Peyer's patch (tissue), 4 donors: ENCODE results near the gene TSTD2. TPM values are rescaled to one million over a fixed set of nuclear protein-coding genes. Genes with fewer than 3 reads are reported as not detected.

Experiments used
- DNase-seq, 3 donors: peaks; one replicate each; pipeline ENCODE4 v3.0.0-alpha.2; 2017 to 2019
- H3K27ac ChIP-seq, 4 donors: fragments of 200-600 bp; sonication (generic); one replicate each; pipeline ENCODE4 v1.5.1; 2016 to 2019
- H3K27me3 ChIP-seq, 2 donors: fragments of 200-600 bp; sonication (generic); one replicate each; pipeline ENCODE4 v1.5.1; 2019
- H3K36me3 ChIP-seq, 3 donors: fragments of 200-600 bp; sonication (generic); one replicate each; pipeline ENCODE4 v1.5.1; 2016 to 2019
- H3K4me1 ChIP-seq, 4 donors: fragments of 200-600 bp; sonication (generic); one replicate each; pipeline ENCODE4 v1.5.1; 2016 to 2019
- H3K4me3 ChIP-seq, 4 donors: fragments of 200-600 bp; sonication (generic); 1 replicate in 3 of 4; 2 replicates in 1 of 4; pipeline ENCODE4 v1.5.1; 2016 to 2019; ENCODE audit warnings: mild to moderate bottlenecking in 1 of 4
- H3K9me3 ChIP-seq, 4 donors: fragments of 200-600 bp; sonication (generic); one replicate each; pipeline ENCODE4 v1.5.1; 2016 to 2019; ENCODE audit warnings: mild to moderate bottlenecking in 1 of 4
- POLR2A ChIP-seq, 2 donors: fragments of 450-650 bp; IDR thresholded peaks; one replicate each; pipeline ENCODE4 v1.5.1; 2017; ENCODE audit warnings: antibody characterized with exemption in 2 of 2, mild to moderate bottlenecking in 2 of 2, moderate library complexity in 2 of 2
- total RNA-seq, 4 donors: library from RNA; depleted of rRNA; stranded (reverse); fragments of >200 nt; gene quantifications; one replicate each; pipeline ENCODE4 v1.1.0, GENCODE V29; 2016
- TF ChIP-seq, protein P1 (sequence below), 6 experiments: fragments of 450-650 bp in 4 of 6; fragments of 200-600 bp in 2 of 6; sonication (generic) in 1 of 6; IDR thresholded peaks; one replicate each; pipeline ENCODE4 v1.5.1; 2017 to 2019; ENCODE audit warnings: antibody characterized with exemption in 6 of 6, mild to moderate bottlenecking in 3 of 6, moderate library complexity in 1 of 6

TSTD2 gene
- total RNA-seq, 4 donors from 2014 or later = 17.2 to 32.2 (median 21.8) TPM

DNA sequence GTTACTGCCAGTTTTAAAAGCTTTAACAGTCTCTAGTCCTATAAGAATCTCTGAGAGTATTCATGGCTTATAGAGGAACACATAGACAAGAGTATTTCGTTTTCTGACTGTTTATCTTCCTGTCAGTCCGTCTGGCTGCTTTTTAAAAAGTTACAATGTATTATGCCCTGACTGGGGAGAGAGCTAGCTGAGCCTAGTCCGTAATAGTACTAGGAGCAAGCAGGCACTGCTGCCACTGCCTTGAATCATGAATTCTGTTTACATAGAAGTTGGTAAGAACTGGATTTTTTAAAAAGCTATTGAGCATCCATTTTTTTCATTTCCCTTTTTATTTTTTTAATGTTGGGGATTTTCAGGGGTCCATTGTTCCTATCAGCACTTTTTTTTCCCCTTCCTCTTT lies 37.4 kb upstream of the TSTD2 start:
- H3K27ac ChIP-seq = no peak overlapping the region
- no peak for TF ChIP-seq POLR2A (IDR thresholded peaks at IDR 0.05)
- TF ChIP-seq, protein P1, sequence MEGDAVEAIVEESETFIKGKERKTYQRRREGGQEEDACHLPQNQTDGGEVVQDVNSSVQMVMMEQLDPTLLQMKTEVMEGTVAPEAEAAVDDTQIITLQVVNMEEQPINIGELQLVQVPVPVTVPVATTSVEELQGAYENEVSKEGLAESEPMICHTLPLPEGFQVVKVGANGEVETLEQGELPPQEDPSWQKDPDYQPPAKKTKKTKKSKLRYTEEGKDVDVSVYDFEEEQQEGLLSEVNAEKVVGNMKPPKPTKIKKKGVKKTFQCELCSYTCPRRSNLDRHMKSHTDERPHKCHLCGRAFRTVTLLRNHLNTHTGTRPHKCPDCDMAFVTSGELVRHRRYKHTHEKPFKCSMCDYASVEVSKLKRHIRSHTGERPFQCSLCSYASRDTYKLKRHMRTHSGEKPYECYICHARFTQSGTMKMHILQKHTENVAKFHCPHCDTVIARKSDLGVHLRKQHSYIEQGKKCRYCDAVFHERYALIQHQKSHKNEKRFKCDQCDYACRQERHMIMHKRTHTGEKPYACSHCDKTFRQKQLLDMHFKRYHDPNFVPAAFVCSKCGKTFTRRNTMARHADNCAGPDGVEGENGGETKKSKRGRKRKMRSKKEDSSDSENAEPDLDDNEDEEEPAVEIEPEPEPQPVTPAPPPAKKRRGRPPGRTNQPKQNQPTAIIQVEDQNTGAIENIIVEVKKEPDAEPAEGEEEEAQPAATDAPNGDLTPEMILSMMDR (IDR thresholded peaks at IDR 0.05) = no peak
- no peaks in the 10 kb centered on the region for H3K27me3 ChIP-seq
- no peak for DNase-seq
- no peaks in the 10 kb centered on the region for H3K9me3 ChIP-seq
- H3K4me1 ChIP-seq = no peaks in the 10 kb centered on the region
- peaks cover 0 to 100% (median 0%) of the 10 kb centered on the region in 3 donors for H3K36me3 ChIP-seq
- no peak overlapping the region for H3K4me3 ChIP-seq

DNA sequence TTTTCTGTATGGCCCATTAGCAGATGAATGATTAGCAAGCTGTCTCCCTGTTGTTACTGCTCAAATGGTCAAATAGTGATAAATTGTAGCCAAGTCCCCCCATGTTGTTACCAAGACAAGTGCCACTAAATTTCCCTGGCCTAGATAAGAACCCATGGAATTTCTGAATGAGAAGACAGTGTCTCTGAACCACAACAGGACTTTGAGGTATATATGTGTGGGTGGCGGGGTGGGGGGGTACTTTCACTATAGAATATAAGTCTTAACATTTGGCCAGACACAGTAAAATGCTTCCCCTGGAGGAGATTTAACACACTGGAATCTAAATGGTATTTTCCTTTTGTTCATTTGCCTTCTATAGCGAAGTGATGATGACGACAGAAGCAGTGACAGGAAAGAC lies 35.3 kb upstream of the TSTD2 start:
- no peak overlapping the region for H3K27ac ChIP-seq

DNA sequence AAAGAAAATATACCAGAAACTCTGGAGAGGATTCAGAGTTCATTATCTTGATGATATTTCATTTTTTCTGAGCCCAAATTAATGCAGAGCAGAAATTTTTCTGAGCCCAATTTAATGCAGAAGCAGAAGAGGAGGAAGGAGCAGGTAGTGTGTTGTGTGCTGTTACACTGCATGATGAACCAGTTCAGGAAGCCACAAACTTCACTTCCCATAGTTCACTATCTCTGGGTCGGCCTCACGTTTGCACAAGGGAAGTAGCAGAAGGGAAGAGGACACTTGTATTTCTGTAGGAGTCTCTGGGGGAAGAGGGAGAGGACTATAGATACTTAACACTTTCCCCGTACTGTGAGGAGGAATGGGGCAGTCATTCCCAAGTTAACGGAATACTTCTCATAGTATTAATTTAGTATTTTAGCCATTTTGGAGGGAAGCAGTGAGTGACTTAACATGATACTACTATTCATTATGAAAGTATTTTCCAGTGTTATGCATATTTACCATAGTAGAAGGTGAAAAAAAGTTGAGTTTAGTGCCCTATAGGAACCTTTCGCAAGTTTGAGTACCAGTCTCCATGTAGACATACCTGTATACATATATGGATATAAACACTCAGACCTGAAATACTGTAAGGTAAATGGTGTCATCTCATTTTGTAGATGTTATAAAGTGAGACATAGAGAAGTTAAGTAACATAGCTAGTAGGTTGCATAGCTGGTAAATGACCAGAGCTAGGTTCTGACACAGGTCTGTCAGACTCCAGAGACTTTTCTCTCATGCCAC lies 33.9 kb upstream of the TSTD2 start:
- no peak for TF ChIP-seq POLR2A (IDR thresholded peaks at IDR 0.05)
- TF ChIP-seq, protein P1 (IDR thresholded peaks at IDR 0.05) = no peak
- Histone ChIP-seq H3K27ac (no peak overlapping the region), H3K9me3 (no peaks in the 10 kb centered on the region), H3K27me3 (no peaks in the 10 kb centered on the region), H3K36me3 (peaks cover 0 to 100% (median 0%) of the 10 kb centered on the region in 3 donors), H3K4me1 (no peaks in the 10 kb centered on the region), H3K4me3 (no peak overlapping the region)
- DNase-seq = no peak

More for the DNA sequence above, 35.3 kb upstream of the TSTD2 start:
- Histone ChIP-seq H3K36me3 (peaks cover 0 to 100% (median 0%) of the 10 kb centered on the region in 3 donors), H3K27me3 (no peaks in the 10 kb centered on the region), H3K4me1 (no peaks in the 10 kb centered on the region), H3K4me3 (no peak overlapping the region), H3K9me3 (no peaks in the 10 kb centered on the region)
- DNase-seq = no peak
- TF ChIP-seq, protein P1 (IDR thresholded peaks at IDR 0.05) = no peak
- no peak for TF ChIP-seq POLR2A (IDR thresholded peaks at IDR 0.05)

DNA sequence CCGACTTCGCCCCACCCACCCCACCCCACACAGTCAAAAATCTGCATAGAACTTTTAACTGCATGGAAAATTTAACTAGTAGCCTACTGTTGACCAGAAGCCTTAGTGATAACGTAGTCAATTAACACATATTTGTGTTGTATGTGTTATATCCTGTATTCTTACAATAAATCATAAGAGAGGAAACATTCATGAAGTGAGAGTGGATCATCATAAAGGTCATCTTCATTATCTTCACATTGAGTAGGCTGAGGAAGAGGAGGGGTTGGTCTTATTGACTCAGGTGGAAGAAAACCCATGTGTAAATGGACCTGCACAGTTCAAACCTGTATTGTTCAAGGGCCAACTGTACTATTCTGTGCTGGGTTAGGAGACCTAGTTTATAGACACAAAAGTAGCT lies 32.6 kb upstream of the TSTD2 start:
- Histone ChIP-seq H3K36me3 (peaks cover 0 to 100% (median 0%) of the 10 kb centered on the region in 3 donors), H3K27me3 (no peaks in the 10 kb centered on the region), H3K27ac (no peak overlapping the region), H3K4me1 (no peaks in the 10 kb centered on the region), H3K9me3 (no peaks in the 10 kb centered on the region), H3K4me3 (no peak overlapping the region)
- TF ChIP-seq, protein P1 (IDR thresholded peaks at IDR 0.05) = no peak
- no peak for DNase-seq

DNA sequence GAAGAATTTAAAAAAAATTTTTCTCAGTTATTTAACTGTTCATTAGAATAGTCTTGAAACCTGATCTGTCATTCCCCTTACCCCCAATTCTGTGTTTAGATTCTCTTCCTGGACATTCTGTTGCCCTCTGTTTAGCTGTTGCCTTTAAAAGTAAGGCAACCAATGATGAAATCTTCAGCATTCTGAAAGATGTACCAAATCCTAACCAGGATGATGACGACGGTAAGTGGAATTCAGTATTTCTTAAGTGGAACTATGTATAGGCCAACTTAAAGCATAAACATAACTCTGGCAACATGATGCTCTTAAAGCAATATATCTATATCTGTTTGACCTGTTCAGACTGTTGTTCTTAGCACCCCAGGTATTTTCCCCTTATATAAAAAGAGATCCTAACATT lies 27.7 kb upstream of the TSTD2 start:
- peaks cover 0 to 100% (median 0%) of the 10 kb centered on the region in 3 donors for H3K36me3 ChIP-seq
- TF ChIP-seq, protein P1 (IDR thresholded peaks at IDR 0.05) = no peak
- no peak for TF ChIP-seq POLR2A (IDR thresholded peaks at IDR 0.05)
- H3K27ac ChIP-seq = no peak overlapping the region

More for the DNA sequence above, 27.7 kb upstream of the TSTD2 start:
- Histone ChIP-seq H3K9me3 (no peaks in the 10 kb centered on the region), H3K4me3 (no peak overlapping the region), H3K4me1 (no peaks in the 10 kb centered on the region), H3K27me3 (no peaks in the 10 kb centered on the region)
- no peak for DNase-seq
